T-cell (primary cell): ENCODE results near the gene AIFM1. TPM values are rescaled to one million over a fixed set of nuclear protein-coding genes. Genes with fewer than 3 reads are reported as not detected.

ENCODE experiments used
- ATAC-seq, 4 experiments: fragments of 200-7000 bp in 3 of 4; fragments of 150-1000 bp in 1 of 4; cut with Tn5 transposase; replicated peaks in 1 of 4; 1 replicate in 3 of 4; 2 replicates in 1 of 4; pipeline ENCODE4 v1.10.0; 2021; ENCODE audit warnings: moderate library complexity in 3 of 4, mild to moderate bottlenecking in 2 of 4, moderate number of reproducible peaks in 1 of 4
- CTCF ChIA-PET, 2 donors: fragments of 300-600 bp; sonication (Branson Sonifier 250); formaldehyde crosslinking; loops; one replicate each; lab custom pipeline; 2022; ENCODE audit warnings: antibody characterized with exemption in 2 of 2; lab: Charles Lee
- POLR2A ChIA-PET, 2 donors: fragments of 300-600 bp; sonication (Branson Sonifier 250); formaldehyde crosslinking; loops; one replicate each; lab custom pipeline; 2022; ENCODE audit warnings: antibody characterized with exemption in 2 of 2; lab: Charles Lee
- DNase-seq, 35 experiments: peaks; one replicate each; pipeline versions ENCODE4 v3.0.0 to v3.0.0-alpha.2; 2013 to 2023
- H3K27ac ChIP-seq: one replicate; pipeline ENCODE4 v1.5.1; 2013; ENCODE audit warnings: low read length
- H3K27me3 ChIP-seq, 2 experiments: replicated peaks in 1 of 2; 1 replicate in 1 of 2; 2 replicates in 1 of 2; pipeline versions ENCODE4 v1.6.1 to v1.7.0; 2013; ENCODE audit warnings: low read length in 1 of 2, mixed read lengths in 1 of 2; ENCODE audit not compliant: control insufficient read depth in 2 of 2, insufficient read depth in 2 of 2; ENCODE audit errors: extremely low read depth in 1 of 2
- H3K36me3 ChIP-seq, 2 donors: 1 replicate in 1 of 2; 2 replicates in 1 of 2; pipeline versions ENCODE4 v1.6.1 to v1.7.0; 2013; ENCODE audit warnings: low read length in 1 of 2; ENCODE audit not compliant: control insufficient read depth in 2 of 2, insufficient read depth in 1 of 2; ENCODE audit errors: extremely low read depth in 1 of 2
- H3K4me1 ChIP-seq, 2 experiments: 1 replicate in 1 of 2; 2 replicates in 1 of 2; pipeline versions ENCODE4 v1.6.1 to v1.7.0; 2013; ENCODE audit warnings: low read length in 2 of 2, mixed read lengths in 1 of 2; ENCODE audit not compliant: insufficient read depth in 2 of 2, control insufficient read depth in 1 of 2; ENCODE audit errors: extremely low read depth in 1 of 2
- H3K4me3 ChIP-seq, 2 donors: 1 replicate in 1 of 2; 2 replicates in 1 of 2; pipeline versions ENCODE4 v1.5.1 to v1.7.0; 2013; ENCODE audit warnings: mild to moderate bottlenecking in 2 of 2, low read length in 1 of 2, moderate library complexity in 1 of 2; ENCODE audit not compliant: control insufficient read depth in 1 of 2; ENCODE audit errors: extremely low read depth in 1 of 2
- H3K9me3 ChIP-seq: 2 replicates; pipeline ENCODE4 v1.7.0; 2013
- H3K27ac Mint-ChIP-seq, 2 donors: one replicate each; pipeline ENCODE4 v1.8.0; 2020 to 2021; ENCODE audit warnings: mild to moderate bottlenecking in 2 of 2, mixed read lengths in 2 of 2
- H3K27me3 Mint-ChIP-seq, 2 donors: one replicate each; pipeline ENCODE4 v1.8.0; 2021 to 2022; ENCODE audit warnings: mixed read lengths in 2 of 2
- H3K36me3 Mint-ChIP-seq: one replicate; pipeline ENCODE4 v1.8.0; 2021; ENCODE audit warnings: mixed read lengths
- H3K4me1 Mint-ChIP-seq, 3 donors: one replicate each; pipeline ENCODE4 v1.8.0; 2020 to 2022; ENCODE audit warnings: mixed read lengths in 3 of 3, mild to moderate bottlenecking in 1 of 3
- H3K4me3 Mint-ChIP-seq, 3 donors: one replicate each; pipeline ENCODE4 v1.8.0; 2020 to 2022; ENCODE audit warnings: mild to moderate bottlenecking in 3 of 3, mixed read lengths in 3 of 3, moderate library complexity in 3 of 3
- H3K9me3 Mint-ChIP-seq, 3 donors: one replicate each; pipeline ENCODE4 v1.8.0; 2020 to 2022; ENCODE audit warnings: mixed read lengths in 3 of 3
- WGBS: methylation state at CpG from one replicate; pipeline ENCODE4 v1.1.5; 2013; ENCODE audit warnings: missing lambda C conversion rate; ENCODE audit not compliant: insufficient coverage; 5-methylcytosine and 5-hydroxymethylcytosine counted together
- total RNA-seq, 35 experiments: library from RNA in 6 of 35; stranded (reverse) in 6 of 35; fragments of 120-200 nt in 1 of 35; gene quantifications; one replicate each; pipeline versions ENCODE4 v1.2.1 to v1.2.4 and lab custom pipeline; 2013 to 2026

Gene AIFM1
- total RNA-seq, 5 donors from 2014 or later (not counting 1 experiment from before 2014, with no cell fraction given): 11.2 to 25.0 (median 23.6) TPM

GRCh38 chrX:130196466-130196865, 30.8 kb upstream of the AIFM1 start:
- H3K9me3 ChIP-seq: no peaks in the 10 kb centered on the region
- no peak overlapping the region for H3K4me3 Mint-ChIP-seq
- POLR2A ChIA-PET: no interaction called here
- no peak overlapping the region for H3K4me3 ChIP-seq
- CTCF ChIA-PET: interaction anchor here (0.6 to 1.2 kb wide), 3 partner anchors 55 to 157 kb away, joined by 3 to 5 read pairs (median 4); no protein-coding TSS in a partner anchor
- no peaks in the 10 kb centered on the region for H3K9me3 Mint-ChIP-seq
- H3K27ac ChIP-seq: no peak overlapping the region
- no peak overlapping the region for H3K27ac Mint-ChIP-seq
- no peak for DNase-seq
- H3K4me1 Mint-ChIP-seq: peaks cover 0 to 2% (median 0%) of the 10 kb centered on the region in 3 donors
- no peaks in the 10 kb centered on the region for H3K27me3 ChIP-seq
- no CpG with 5 or more reads among the region's 7 CpGs for WGBS
- no peak for ATAC-seq
- H3K4me1 ChIP-seq: peaks cover 0 to 7% of the 10 kb centered on the region in 2 experiments
- no peaks in the 10 kb centered on the region for H3K36me3 ChIP-seq
- peaks cover 0 to 5% of the 10 kb centered on the region in 2 donors for H3K27me3 Mint-ChIP-seq
- no peaks in the 10 kb centered on the region for H3K36me3 Mint-ChIP-seq

- WGBS: 100% methylated on average over 1 of the region's 4 CpGs
Observed at GRCh38 chrX:130190801-130191200, 25.2 kb upstream of the AIFM1 start.

GRCh38 chrX:130186651-130187050, 21.0 kb upstream of the AIFM1 start:
- Mint-ChIP-seq H3K27ac (no peak overlapping the region), H3K36me3 (no peaks in the 10 kb centered on the region), H3K4me3 (no peak overlapping the region), H3K27me3 (peaks cover 0 to 3% of the 10 kb centered on the region in 2 donors), H3K9me3 (no peaks in the 10 kb centered on the region), H3K4me1 (peaks cover 0 to 24% (median 18%) of the 10 kb centered on the region in 3 donors)
- H3K4me1 ChIP-seq: peaks cover 5 to 18% of the 10 kb centered on the region in 2 experiments
- no peak for DNase-seq
- H3K9me3 ChIP-seq: no peaks in the 10 kb centered on the region
- CTCF ChIA-PET: interaction anchor here in 1 of 2 donors (0.5 to 1.1 kb wide), 5 partner anchors 18 to 78 kb away, joined by 3 to 15 read pairs (median 3); no protein-coding TSS in a partner anchor
- H3K36me3 ChIP-seq: peaks cover 0 to 4% of the 10 kb centered on the region in 2 donors
- POLR2A ChIA-PET: interaction anchor here in 1 of 2 donors (0.7 kb wide), 1 partner anchor 16 kb away, joined by 3 read pairs; no protein-coding TSS in a partner anchor
- H3K27me3 ChIP-seq: no peaks in the 10 kb centered on the region
- no CpG with 5 or more reads among the region's 4 CpGs for WGBS
- no peak for ATAC-seq
- no peak overlapping the region for H3K4me3 ChIP-seq
- no peak overlapping the region for H3K27ac ChIP-seq

More at GRCh38 chrX:130190801-130191200, 25.2 kb upstream of the AIFM1 start:
- Histone ChIP-seq H3K4me3 (no peak overlapping the region), H3K4me1 (peaks cover 0 to 7% of the 10 kb centered on the region in 2 experiments), H3K9me3 (no peaks in the 10 kb centered on the region), H3K27ac (no peak overlapping the region), H3K36me3 (no peaks in the 10 kb centered on the region), H3K27me3 (no peaks in the 10 kb centered on the region)
- no peak overlapping the region for H3K4me3 Mint-ChIP-seq
- ATAC-seq (no peak), DNase-seq (no peak)
- peaks cover 0 to 3% (median 3%) of the 10 kb centered on the region in 3 donors for H3K4me1 Mint-ChIP-seq
- ChIA-PET POLR2A (interaction anchor here in 1 of 2 donors (0.5 kb wide), 1 partner anchor 76 kb away, joined by 4 read pairs; no protein-coding TSS in a partner anchor), CTCF (interaction anchor here (0.6 to 5.4 kb wide), 5 partner anchors 68 to 111 kb away, joined by 3 to 34 read pairs (median 4); no protein-coding TSS in a partner anchor)
- peaks cover 0 to under 1% of the 10 kb centered on the region in 2 donors for H3K27me3 Mint-ChIP-seq
- no peaks in the 10 kb centered on the region for H3K9me3 Mint-ChIP-seq
- H3K27ac Mint-ChIP-seq: no peak overlapping the region
- H3K36me3 Mint-ChIP-seq: no peaks in the 10 kb centered on the region

GRCh38 chrX:130184857-130185256, 19.2 kb upstream of the AIFM1 start:
- Mint-ChIP-seq H3K27me3 (peaks cover 0 to 4% of the 10 kb centered on the region in 2 donors), H3K4me1 (peaks cover 3 to 26% (median 23%) of the 10 kb centered on the region in 3 donors), H3K4me3 (no peak overlapping the region), H3K36me3 (peaks cover 2% of the 10 kb centered on the region), H3K27ac (peak overlapping the region; percentile 48 to 67), H3K9me3 (no peaks in the 10 kb centered on the region)
- no peaks in the 10 kb centered on the region for H3K27me3 ChIP-seq
- POLR2A ChIA-PET: no interaction called here
- no CpG with 5 or more reads among the region's 2 CpGs for WGBS
- no peak overlapping the region for H3K27ac ChIP-seq
- ATAC-seq (no peak), DNase-seq (no peak)
- H3K4me1 ChIP-seq: peaks cover 5 to 18% of the 10 kb centered on the region in 2 experiments
- no peaks in the 10 kb centered on the region for H3K9me3 ChIP-seq
- H3K4me3 ChIP-seq: no peak overlapping the region
- H3K36me3 ChIP-seq: peaks cover 0 to 4% of the 10 kb centered on the region in 2 donors
- CTCF ChIA-PET: interaction anchor here in 1 of 2 donors (0.6 kb wide), 1 partner anchor 84 kb away, joined by 6 read pairs; no protein-coding TSS in a partner anchor

- H3K36me3 Mint-ChIP-seq: peaks cover 7% of the 10 kb centered on the region
- peak overlapping the region; percentile 66 to 80 for H3K27ac Mint-ChIP-seq
- peaks cover 0 to 7% of the 10 kb centered on the region in 2 donors for H3K27me3 Mint-ChIP-seq
- no peaks in the 10 kb centered on the region for H3K9me3 ChIP-seq
- H3K4me1 ChIP-seq: peaks cover 5 to 21% of the 10 kb centered on the region in 2 experiments
- CTCF ChIA-PET: no interaction called here
- POLR2A ChIA-PET: no interaction called here
- H3K27ac ChIP-seq: no peak overlapping the region
- H3K4me3 ChIP-seq: no peak overlapping the region
- H3K36me3 ChIP-seq: peaks cover 0 to 7% of the 10 kb centered on the region in 2 donors
- no peaks in the 10 kb centered on the region for H3K9me3 Mint-ChIP-seq
- 79% methylated on average over 10 of the region's 11 CpGs for WGBS
- H3K27me3 ChIP-seq: no peaks in the 10 kb centered on the region
- peaks cover 10 to 31% (median 28%) of the 10 kb centered on the region in 3 donors for H3K4me1 Mint-ChIP-seq
- DNase-seq: no peak
- no peak for ATAC-seq
- peak overlapping the region in 1 of 3 donors; percentile 10 for H3K4me3 Mint-ChIP-seq
Observed at GRCh38 chrX:130184168-130184567, 18.5 kb upstream of the AIFM1 start.

- no peak overlapping the region for H3K4me3 ChIP-seq
- WGBS: 68% methylated on average over 3 of the region's 7 CpGs
- H3K36me3 ChIP-seq: peaks cover 0 to 11% of the 10 kb centered on the region in 2 donors
- H3K9me3 ChIP-seq: no peaks in the 10 kb centered on the region
- no peaks in the 10 kb centered on the region for H3K9me3 Mint-ChIP-seq
- H3K4me3 Mint-ChIP-seq: peak overlapping the region in 1 of 3 donors; percentile 2
- H3K36me3 Mint-ChIP-seq: peaks cover 17% of the 10 kb centered on the region
- ATAC-seq: peak in 1 of 4 experiments; percentile 91
- peak in 11 of 35 experiments; percentile 6 to 66 (median 25) for DNase-seq
- peaks cover 0 to 4% of the 10 kb centered on the region in 2 donors for H3K27me3 Mint-ChIP-seq
- ChIA-PET POLR2A (no interaction called here), CTCF (interaction anchor here in 1 of 2 donors (0.5 kb wide), 1 partner anchor 12 kb away, joined by 6 read pairs; no protein-coding TSS in a partner anchor)
- no peak overlapping the region for H3K27ac ChIP-seq
- no peaks in the 10 kb centered on the region for H3K27me3 ChIP-seq
- H3K27ac Mint-ChIP-seq: peak overlapping the region; percentile 17 to 63
- peaks cover 43 to 49% (median 47%) of the 10 kb centered on the region in 3 donors for H3K4me1 Mint-ChIP-seq
- H3K4me1 ChIP-seq: peaks cover 7 to 50% of the 10 kb centered on the region in 2 experiments
Observed at GRCh38 chrX:130179579-130180215, 14.1 kb upstream of the AIFM1 start.
